Measurements from ENCODE around the gene STK26. TPM values are rescaled to one million over a fixed set of nuclear protein-coding genes. Genes with fewer than 3 reads are reported as not detected.

Gene STK26
- total and polyA plus RNA-seq, 2 of the 13 experiments (the other 11 are each of a cell fraction or from before 2014, with no cell fraction given): 16.9 to 47.9 TPM

GRCh38 chrX:132022967-132023895, at the start of gene STK26 (continued):
- TF ChIP-seq ZBTB39 (CRISPR knock-in tag; IDR thresholded peaks at IDR 0.05): no peak
- TF ChIP-seq MXD3 (CRISPR knock-in tag; IDR thresholded peaks at IDR 0.05): 0 out of 2 replicates have a peak, but pooled peaks have one; percentile 7
- no peak for TF ChIP-seq ZNF746 (CRISPR knock-in tag; IDR thresholded peaks at IDR 0.05)
- no peak for TF ChIP-seq IKZF4 (CRISPR knock-in tag; IDR thresholded peaks at IDR 0.05; ENCODE audit: borderline replicate concordance, low read depth, not compliant biosample characterization)
- no peak for TF ChIP-seq FOSL1 (CRISPR knock-in tag; IDR thresholded peaks at IDR 0.05; ENCODE audit: borderline replicate concordance)
- no peak for TF ChIP-seq ZKSCAN8 (CRISPR knock-in tag; IDR thresholded peaks at IDR 0.05; ENCODE audit: borderline replicate concordance)
- no peak for TF ChIP-seq E2F1 (CRISPR knock-in tag; IDR thresholded peaks at IDR 0.05)
- TF ChIP-seq HIC2 (CRISPR knock-in tag; IDR thresholded peaks at IDR 0.05; ENCODE audit: low read depth): no peak
- no peak for TF ChIP-seq ZKSCAN5 (CRISPR knock-in tag; IDR thresholded peaks at IDR 0.05)
- TF ChIP-seq PHF20 (CRISPR knock-in tag; IDR thresholded peaks at IDR 0.05): no peak
- no peak for TF ChIP-seq FOXP1 (IDR thresholded peaks at IDR 0.05)
- TF ChIP-seq FOXP1 (CRISPR knock-in tag; IDR thresholded peaks at IDR 0.05): no peak
- TF ChIP-seq CCDC6 (CRISPR knock-in tag; IDR thresholded peaks at IDR 0.05): no peak
- no peak for TF ChIP-seq CEBPG (CRISPR knock-in tag; IDR thresholded peaks at IDR 0.05)
- 0 out of 2 replicates have a peak, but pooled peaks have one; percentile 19 for TF ChIP-seq HNRNPL (IDR thresholded peaks at IDR 0.05; ENCODE audit: low read depth, low read length)
- TF ChIP-seq TFAP4 (IDR thresholded peaks at IDR 0.05; ENCODE audit: borderline replicate concordance, low read depth): no peak
- TF ChIP-seq ZNF660 (CRISPR knock-in tag; IDR thresholded peaks at IDR 0.05; ENCODE audit: borderline replicate concordance, low read depth): no peak
- TF ChIP-seq ZFP41 (CRISPR knock-in tag; IDR thresholded peaks at IDR 0.05; ENCODE audit: borderline replicate concordance): no peak
- TF ChIP-seq TIGD3 (CRISPR knock-in tag; IDR thresholded peaks at IDR 0.05; ENCODE audit: borderline replicate concordance): no peak
- no peak for TF ChIP-seq ZNF121 (CRISPR knock-in tag; IDR thresholded peaks at IDR 0.05)
- TF ChIP-seq PAF1 (CRISPR knock-in tag; IDR thresholded peaks at IDR 0.05): no peak
- TF ChIP-seq ZNF354B (CRISPR knock-in tag; IDR thresholded peaks at IDR 0.05): no peak
